NAMALWA (cell line): Measurements from ENCODE around the gene LCLAT1.

Experiments used
- DNase-seq: peaks from one replicate; pipeline ENCODE4 v3.0.0-alpha.2; 2015; ENCODE audit warnings: low spot score

Gene LCLAT1

DNA sequence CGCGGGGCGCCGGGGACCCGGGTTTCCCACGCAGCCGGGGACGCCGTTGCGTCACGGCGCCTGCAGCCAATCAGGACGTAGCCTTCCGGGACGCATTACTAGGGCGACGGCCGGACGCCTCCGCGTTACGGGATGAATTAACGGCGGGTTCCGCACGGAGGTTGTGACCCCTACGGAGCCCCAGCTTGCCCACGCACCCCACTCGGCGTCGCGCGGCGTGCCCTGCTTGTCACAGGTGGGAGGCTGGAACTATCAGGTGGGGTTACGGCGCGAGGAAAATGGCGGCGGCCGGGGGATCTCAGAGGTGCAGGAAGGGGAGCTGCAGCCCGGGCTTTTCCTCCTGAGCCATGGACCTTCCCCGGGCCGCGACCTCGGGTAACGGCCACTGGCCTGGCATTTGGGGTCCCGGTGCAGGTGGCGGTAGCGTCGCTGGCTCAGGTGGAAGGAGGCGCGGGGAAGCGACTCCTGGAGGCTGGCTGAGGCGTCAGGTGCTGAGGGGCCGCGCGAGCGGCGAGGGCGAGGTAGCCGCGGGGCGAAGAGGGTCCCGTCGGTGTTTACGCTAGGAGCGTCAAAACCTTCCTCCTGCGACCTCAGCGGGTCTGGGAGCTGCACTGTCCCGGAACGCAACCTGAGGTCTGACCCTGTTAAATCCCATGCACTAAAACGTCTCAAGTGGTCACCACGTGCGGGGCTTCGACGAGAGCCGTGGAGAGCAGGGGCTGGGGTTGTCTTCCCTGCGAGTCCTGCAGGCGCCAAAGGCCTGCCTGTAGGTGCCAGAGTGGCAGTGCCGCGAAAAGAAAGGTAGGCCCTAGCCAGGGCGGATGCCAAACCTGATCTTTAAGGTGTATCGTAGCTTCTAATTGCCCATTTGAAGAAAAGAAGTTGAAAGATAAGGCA is at the start of gene LCLAT1:
Gene LCLAT1 (plus strand): TSS at position 98 of the 897 bp plus-strand sequence. CDS start 78,345 bp downstream, outside the sequence.
- peak; percentile 86 for DNase-seq

DNA sequence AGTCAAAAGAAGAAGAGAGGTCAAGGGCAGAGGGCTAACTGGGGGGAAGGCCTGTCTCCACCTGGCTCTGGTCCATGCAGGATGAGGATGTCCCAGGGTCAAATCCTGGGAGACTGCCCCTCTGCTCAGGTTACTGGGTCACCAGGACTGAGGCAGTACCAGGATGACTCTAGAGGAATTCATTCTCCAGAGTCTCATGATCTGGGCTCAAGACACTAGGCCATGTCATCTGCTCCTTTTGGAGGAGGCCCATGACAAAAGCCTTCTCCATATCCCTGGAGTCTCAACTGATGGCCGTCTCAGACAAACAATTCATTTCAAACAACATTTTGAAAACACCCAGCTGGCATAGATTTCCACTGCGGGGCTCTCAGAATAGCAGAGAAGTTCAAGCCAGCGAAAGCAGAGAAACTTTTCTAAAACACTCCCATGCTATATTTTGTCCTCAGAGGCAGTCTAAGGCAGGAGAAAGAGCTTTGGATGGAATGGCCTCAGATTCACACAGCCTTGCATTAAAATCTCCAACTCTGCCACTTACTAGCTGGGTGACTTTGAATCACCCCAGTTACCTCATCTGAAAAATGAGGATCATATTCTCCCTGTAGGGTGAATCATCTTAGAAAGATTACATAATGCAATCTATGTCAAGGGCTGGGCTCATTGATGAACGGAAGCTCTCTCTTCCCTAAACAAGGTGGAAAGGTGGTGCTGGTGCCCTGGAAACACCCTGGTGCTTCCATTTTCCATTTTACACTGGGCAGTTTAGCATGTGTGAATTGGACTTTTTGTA is 48.8 kb upstream of the LCLAT1 start:
- no peak for DNase-seq

DNA sequence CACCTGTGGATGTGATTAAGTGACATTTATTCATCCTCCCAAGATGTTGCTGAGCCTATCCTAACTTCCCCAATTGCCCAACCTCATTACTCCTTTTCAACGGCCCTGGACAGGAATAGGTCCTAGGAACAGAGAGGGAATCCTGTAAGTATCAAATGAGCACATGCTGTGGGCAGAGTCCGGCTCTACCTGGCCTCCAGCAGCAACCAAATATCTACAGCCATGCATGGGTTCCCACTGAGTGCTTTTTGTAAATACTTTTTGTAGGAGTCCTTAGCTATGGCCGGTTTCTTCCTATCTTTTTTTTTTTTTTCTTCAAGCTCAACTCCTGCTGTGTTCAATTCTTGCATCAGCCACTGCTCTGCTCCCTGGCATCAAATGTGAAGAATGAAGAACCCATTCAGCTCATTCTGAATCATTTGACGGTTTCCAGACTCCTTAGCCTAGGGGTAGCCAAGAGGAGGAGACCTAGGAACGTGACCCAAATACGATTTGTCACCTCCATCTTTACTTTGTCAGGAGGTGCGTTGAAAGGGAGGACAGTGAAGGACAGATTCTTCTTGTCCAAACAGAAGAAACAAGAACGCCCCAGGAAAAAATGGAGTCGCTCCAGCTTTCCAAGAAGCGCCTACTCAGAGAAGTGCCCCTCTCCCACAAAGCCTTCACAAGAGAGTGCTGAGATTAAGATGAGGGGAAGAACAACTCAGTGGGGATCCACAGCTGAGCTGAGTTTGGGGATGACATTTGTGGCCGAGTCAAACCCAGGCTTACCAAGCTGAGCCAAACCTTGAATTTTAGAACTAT is 46.7 kb upstream of the LCLAT1 start:
- DNase-seq = no peak

DNA sequence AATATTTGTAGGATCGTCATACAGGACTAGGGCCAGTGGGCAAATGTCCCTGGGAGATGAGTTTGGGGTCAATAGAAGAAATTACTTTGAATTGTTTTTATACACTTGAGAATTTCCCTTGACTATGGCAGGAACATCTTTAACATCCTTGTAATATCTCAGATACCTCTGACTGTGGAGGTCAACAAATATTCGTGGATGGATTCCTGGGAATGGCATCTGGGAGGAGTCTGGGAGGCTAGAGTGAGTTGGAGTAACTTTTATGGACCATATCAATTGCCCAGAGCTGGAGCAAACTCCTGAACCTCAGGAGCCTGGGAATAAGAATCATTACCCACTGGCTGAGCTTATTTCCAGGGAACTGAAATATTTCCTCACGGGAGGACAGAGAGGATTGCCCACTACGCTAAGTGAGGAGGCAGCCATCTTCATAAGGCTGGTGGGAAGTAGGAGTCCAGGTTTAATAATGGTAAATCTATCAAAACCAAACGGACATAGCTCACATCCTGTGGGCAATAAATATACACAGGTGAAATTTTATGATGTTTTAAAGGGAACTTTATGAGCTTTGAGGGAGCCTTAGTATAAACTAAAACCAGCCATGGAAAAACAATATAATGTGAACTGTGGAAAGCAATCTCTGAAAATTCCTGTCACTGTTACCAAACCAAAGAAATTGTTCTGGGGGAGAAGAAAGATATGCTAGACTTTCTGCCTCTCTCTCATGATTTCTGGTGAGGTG is 44.4 kb upstream of the LCLAT1 start:
- DNase-seq = no peak

DNA sequence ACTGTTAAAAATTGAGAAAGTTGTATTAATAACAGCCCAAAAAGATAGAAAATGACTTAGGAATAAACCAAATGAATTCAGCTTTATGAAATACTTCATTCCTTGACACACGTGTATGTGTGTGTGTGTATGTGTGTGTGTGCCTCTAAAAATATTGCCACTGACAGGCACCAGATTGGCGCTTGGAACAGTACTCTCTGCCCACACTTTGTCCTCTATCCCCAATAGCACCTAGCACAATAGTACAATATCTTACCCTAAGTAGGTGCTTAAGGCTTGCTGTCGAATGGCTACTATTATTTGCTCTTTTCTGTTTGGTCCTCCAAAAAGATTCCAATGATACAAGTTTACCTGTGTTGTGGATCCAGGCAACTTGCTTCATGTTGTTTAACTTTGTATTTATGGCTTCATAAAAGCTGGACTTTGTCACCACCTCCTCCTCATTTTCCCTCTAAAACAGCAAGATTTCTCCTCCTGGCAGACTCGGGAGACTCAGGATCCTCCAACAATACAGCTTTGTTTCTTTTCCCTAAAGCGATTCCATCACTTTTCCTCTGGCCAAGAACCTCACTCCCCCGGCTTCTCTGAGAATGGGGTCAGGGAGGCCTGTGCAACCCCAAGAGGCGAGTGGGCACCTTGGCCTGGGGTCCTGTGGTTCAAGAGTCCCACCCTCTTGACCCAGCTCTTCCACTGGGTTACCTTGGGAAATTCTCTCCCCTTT is 43.3 kb upstream of the LCLAT1 start:
- no peak for DNase-seq

DNA sequence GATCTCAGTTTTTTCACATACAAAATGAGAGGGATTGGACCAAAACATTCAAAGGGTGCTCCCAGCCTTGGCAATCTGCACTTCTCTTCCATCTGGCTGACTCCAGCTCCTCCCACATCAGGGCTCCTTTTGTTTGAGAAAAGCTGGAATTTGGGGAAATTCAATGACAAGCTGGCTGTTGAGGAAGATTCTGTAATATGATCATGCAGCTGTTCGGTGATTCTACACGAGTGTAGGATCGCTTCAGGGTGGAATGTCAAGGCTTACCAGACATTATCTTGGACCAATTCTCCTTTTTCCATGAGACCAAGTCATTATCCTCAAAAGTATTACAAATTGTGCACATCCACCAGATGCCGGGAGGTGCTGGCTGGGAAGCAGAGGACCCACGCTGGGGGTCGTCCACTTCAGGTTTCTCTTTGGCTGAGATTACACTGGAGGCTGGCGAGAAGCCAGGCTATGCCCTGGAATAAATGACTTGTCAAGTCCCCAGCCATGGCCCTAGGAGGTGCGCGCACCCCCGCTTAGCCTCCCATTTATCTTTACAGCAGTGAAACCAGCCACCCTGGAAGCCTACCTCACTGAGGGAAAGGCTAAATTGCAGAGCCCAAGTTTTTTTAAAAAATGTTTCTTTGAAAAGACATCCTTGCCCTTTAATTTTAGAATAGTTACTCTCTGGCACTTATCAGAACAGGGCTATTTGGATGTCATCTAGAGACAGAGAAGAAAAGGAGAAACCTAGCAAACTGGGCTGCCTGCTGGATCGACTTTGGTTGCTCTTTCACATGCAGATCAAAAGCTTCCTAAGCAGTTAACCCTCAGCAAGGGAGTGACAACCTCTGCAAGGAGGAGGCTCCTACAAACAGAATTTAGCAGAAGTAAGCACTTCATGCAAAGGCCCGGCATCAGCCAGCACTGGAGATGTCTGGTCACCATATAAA is 42.5 kb upstream of the LCLAT1 start:
- DNase-seq = no peak

DNA sequence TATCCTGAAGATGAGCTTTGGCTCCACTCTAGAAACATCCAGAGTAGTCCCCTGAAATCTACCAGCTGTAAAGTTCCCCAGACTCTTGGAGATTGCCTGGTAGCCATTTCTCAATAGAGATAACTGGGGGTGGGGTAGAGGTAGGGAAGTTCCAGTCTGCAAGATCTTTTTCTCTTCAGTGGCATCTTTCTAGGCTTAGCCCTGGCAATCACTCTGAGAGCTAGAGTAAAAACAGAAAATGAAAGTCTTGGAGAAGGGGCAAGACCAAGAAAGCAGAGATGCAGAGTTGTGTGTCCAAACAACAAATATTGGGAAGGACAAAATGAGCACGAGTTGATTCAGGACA is 41.8 kb upstream of the LCLAT1 start:
- no peak for DNase-seq

DNA sequence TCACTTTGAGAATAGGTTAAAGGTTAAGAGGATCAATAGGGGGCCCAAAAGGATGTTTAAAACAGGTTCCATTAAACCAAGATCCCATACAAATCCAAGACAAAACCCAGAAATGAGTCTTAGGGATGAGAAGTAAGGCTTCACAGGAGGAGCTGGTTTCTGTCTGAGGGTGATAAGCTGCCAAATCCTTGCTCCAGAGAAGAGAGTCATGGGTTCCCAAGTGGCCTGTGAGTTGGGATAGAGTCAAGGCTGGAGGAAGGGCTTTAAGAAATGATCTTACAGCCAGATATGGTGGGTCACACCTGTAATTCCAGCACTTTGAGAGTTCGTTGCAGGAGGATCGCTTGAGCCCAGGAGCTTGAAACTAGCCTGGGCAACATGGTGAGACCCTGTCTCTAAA is 40.2 kb upstream of the LCLAT1 start:
- DNase-seq = no peak

DNA sequence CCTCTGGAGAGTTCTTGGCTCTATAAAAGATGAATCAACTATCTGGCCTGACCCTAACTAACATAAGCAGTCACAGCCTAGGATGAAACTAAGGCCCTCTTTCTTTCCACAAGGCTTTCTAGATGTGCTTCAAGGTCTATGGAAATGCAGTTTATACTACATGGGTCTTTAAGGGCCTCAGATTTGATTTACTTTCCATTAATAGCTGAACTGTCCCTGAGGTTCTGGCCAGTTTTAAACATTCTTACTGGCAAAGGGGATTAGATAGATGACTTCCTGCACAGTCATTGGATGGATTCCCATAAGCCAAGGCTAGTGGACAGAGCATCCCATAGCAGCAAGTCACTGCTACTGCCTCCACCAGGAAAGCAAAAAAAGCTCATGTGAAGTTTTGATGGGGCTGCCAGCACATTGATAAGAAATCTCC is 38.1 kb upstream of the LCLAT1 start:
- DNase-seq = no peak

DNA sequence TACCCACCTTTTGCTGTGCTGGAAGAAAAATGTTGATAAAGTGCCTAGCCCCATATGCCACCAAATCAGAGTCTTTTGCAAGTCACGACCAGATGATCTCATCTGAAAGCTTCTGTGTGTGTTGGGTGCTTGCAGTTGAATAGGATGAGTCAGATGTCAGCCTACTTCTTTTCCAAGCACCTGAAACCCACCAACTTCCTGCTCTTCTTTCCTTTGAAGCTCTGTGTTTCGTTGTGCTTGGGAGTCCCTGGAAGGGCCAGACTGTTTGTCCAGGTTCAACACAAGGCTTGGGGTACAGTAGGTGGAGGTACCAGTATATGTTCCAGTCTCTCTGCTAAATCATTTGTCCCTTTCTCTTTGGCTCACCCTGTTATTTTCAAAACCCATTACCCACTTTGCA is 36.8 kb upstream of the LCLAT1 start:
- DNase-seq = no peak

DNA sequence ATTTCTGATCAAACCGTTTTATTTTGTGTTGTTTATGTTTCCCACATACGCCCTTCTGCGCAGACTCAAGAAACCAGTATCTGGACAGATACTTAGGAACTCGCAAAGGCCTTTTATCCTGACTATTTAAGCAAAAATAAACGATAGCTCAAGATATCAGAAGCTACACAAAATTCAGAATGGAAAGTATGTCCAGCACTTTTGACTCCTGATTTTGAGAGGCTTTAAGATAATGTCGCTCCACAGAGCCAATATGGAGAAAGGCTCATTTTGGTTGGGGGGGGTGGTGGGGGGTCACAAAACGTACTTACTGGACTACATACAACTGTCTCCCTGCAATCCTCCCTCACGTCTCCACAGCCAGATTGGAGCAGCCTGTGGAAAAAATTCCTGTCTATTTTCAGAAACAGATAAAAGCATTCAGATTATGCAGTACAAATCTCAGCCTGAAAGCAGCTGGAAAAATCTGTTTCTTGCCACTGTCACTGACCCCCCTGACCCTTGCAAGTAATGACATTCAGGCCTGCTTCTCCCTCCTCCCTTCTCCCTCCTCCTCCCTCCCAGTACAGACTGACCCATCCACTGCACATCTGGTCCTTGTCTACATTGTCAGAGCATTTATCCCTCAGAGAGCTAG is 34.9 kb upstream of the LCLAT1 start:
- DNase-seq = no peak

DNA sequence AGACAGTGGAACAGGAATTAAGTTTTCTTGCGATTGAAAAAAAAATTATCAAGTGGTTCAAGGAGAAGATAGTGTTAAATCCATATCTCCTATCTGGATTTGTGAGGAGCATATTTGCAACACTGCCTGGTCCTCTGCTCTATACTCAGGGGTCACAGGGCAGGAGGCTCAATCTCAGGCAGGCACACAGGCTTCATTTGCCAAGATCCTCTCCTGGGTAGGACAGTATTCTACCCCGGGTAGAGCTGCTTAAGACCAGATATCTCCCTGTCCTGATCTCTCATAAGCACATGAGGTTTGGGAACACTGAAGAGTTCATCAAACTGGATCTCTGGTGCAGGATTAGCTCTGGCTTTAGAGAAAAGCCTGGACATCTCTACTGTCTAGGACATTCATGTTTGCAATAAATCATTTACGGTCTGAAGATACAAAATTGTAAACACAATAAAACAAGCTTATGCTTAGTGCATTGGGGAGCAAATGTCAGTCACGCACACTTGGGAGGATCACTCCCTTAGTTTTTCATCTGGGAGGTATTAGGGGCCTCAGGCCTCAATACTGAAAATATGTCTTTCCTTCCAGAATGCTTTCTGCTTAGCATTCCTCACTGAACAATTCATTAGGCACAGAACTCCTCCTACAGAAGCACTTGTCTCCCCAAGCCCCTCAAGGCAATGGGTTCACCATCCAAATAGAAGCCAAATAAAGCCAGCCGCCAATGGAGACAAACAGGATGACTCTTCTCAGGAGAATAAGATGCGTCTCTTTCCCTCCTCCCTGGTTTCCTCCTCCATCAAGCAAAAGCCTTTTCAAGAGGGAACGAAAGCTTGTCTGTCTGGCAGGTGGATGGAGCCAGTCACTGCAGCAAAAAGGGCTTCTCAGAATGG is 34.1 kb upstream of the LCLAT1 start:
- no peak for DNase-seq

DNA sequence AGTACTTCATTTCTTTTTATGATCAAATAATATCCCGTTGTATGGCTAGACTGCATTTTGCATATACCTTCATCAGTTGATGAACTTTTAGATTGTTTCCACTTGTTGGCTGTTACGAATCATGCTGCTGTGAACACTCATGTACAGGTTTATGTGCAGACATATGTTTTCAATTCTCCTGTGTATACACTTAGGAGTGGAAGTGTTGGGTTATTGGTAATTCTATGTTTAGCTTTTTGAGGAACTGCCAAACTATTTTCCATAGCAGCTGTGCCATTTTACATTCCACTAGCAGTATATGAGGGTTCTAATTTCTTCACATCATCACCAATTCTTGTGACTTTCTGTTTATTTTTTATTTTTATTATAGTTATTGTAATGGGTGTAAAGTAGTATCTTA is 32.1 kb upstream of the LCLAT1 start:
- DNase-seq = no peak

DNA sequence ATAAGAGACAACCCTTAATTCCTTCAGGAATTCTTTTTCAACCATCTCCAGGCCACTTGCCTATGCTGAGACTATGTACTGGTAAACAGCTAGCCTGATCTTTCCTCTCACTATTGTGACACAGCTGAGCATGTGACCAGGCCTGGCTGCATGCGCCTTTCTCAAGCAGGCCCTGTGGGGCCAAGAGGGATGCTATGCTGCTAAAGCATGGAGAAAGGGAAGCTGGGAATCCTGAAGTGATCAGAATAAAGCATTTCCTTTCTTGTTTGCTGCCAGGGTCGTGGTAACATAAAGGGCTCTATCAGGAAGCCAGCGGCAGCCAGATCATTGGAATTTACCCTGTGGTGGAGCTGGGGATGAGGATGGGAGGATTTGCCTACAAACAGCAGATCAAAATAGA is 29.8 kb upstream of the LCLAT1 start:
- DNase-seq = no peak

DNA sequence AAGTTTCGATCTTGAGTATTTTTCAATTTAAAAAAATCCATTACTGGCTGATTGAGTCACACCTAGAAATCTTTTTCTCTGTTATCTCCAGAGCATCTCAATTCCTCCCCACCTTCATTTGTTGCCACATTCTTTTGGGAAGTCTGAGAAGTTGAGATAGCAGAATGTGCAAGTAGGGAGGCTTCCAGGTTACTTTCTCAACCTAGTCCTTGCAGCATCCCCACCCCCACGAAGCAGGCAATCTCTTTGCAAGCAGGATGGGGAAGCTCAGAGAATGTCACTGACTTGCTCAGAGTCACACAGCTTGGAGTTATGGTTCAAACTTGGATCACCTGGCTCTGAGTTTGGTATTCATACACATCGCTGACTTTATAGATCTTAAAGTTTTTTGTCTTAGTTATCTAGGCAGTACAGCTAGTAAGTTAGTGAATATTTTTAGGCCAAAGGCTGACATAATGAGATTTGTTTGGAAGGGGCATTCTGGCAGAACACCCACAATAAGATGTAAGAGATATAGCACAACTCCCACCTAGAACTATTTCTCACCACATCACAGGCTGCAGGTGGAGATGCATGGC is 25.9 kb upstream of the LCLAT1 start:
- DNase-seq = no peak

DNA sequence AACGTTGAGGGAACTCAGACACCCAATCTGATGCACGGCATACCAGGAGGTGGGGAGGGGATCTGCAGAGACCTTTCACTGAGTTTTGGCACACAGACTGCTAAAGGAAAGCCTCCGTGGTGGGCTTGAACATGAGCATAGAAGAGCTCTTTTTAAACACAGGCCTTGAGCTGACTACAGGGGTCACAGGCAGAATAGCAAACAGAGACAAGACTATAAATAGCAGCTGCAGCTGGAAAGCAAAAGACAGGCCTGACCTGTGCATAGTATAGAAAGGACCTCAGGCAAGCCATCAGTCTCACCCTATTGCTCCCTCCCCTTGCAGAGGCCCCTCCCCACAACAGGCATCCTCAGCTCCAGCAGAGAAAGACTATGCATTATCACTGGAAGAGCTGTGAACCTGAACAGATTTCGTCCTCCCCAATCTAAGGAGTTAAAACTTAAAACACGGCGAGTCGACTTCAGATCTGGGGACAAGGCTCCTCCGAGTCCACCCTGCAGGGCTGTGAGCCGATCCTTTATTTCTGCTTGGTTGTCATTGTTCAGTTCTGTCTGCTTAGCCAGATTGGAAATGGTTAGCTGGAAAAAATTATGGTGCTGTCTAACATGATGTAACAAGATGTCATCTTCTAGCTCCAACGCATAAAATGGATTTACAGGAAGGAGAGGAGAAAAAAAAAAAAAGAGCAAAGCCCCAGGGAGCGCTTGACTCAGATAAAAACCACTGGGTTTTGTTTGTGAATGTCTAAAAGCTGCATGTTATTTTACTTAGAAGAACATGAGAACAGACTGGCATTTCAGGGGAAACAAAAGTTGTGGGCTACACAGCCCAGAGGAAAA is 25.2 kb upstream of the LCLAT1 start:
- DNase-seq = peak; percentile 8

DNA sequence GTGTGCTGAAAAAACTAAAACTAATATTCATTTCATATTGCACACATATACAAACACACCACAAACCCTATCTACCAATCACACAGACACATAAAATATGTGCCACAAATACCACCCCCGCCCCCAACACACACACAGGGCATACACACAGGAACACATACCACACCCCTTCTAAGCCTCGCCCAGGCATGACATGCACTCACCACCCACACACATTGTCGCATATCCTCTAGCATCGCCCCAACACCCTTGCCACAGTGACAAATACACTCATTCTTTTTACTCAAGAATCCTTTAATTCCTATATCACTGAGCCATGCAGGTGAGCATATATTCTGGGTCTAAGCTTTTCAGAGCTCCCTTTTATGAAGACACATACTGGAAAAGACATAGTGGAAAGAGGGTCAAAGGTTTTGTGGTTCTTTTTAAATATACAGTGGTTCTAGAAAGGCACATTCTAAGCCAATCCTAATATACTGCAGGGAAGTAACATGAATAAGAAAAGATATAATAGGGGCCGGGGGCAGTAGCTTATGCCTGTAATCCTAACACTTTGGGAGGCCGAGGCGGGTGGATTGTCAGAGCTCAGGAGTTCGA is 24.5 kb upstream of the LCLAT1 start:
- DNase-seq = no peak
